ENCODE results near the gene RAB25.

Gene RAB25

DNA sequence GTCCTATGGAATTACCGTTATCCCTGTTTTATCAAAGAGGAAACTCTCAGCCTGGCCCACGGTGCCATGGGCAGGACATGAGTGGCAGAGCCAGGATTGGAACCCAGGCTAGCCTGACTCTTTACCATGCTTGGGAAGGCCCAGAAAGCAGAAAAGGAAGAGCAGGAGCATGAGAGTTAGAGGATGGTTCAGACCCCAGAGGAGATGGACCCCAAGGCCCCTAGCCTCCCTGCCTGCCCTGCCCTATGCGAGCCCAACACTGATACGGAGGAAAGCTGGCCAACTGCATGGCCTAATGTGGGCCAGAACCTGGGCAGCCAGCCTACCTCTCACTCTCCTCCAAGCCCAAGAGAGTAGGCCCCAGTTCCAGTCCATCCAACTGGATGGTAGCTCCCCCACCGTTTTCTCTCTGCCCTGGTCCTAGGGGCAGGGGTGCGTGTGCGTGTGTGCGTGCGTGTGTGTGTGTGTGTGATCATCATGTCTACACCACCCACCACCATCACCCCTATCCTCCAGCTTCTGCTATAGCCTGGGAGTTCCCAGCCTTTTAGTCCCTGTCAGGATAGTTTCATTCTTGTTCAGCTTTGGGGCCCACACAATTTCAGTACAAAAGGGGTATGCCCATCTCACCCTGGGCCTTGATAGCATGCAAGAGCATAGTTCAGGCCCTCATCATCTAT lies 36.7 kb downstream of the RAB25 start:
- DNase-seq (ENCODE audit: extremely low spot score, insufficient read length, low read depth) (no peak), FAIRE-seq (peak; percentile 71)

GRCh38 chr1:156098784-156099183 lies 37.8 kb downstream of the RAB25 start:
- no peak for FAIRE-seq
- DNase-seq (ENCODE audit: extremely low spot score, insufficient read length, low read depth): no peak

DNA sequence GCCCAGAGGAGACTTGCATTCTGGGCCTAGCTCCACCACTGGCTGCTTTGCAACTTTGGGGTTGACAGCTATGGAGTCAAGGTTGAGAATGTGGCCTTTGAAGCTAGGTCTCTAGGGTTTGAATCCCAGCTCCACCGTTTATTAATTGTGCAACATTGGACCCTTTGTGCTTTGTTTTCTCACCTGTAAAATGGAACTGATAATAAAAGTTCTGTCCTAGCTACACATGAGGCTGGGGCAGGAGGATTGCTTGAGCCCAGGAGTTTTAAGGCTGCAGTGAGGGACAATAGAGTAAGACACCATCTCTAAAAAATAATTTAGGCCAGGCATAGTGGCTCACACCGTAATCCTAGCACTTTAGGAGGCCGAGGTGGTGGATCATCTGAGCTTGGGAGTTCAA lies 38.3 kb downstream of the RAB25 start:
- no peak for DNase-seq (ENCODE audit: extremely low spot score, insufficient read length, low read depth)
- FAIRE-seq: no peak

- peak; percentile 31 for FAIRE-seq
- no peak for DNase-seq (ENCODE audit: extremely low spot score, insufficient read length, low read depth)
Measured at GRCh38 chr1:156100205-156100995, 39.4 kb downstream of the RAB25 start.

DNA sequence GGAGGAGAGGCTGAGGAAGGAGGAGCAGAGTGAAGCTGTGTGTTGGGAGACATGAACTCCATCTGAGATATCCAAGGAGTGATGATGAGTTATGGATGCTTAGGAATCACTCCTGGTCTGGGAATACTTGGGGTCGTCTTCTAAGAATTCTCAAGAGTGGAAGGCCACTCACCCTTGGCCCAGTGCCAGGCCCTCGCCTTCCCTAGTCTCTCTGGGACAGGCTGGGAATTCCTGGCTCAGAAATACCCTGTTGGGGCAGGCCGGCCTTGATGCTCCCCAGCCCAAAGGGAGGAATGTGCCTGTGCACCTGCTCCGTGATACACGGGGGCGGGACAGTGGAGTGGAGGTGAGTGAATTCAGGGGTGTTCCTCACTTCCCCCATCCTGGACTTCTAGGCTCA lies 40.9 kb downstream of the RAB25 start:
- no peak for DNase-seq (ENCODE audit: extremely low spot score, insufficient read length, low read depth)
- no peak for FAIRE-seq

DNA sequence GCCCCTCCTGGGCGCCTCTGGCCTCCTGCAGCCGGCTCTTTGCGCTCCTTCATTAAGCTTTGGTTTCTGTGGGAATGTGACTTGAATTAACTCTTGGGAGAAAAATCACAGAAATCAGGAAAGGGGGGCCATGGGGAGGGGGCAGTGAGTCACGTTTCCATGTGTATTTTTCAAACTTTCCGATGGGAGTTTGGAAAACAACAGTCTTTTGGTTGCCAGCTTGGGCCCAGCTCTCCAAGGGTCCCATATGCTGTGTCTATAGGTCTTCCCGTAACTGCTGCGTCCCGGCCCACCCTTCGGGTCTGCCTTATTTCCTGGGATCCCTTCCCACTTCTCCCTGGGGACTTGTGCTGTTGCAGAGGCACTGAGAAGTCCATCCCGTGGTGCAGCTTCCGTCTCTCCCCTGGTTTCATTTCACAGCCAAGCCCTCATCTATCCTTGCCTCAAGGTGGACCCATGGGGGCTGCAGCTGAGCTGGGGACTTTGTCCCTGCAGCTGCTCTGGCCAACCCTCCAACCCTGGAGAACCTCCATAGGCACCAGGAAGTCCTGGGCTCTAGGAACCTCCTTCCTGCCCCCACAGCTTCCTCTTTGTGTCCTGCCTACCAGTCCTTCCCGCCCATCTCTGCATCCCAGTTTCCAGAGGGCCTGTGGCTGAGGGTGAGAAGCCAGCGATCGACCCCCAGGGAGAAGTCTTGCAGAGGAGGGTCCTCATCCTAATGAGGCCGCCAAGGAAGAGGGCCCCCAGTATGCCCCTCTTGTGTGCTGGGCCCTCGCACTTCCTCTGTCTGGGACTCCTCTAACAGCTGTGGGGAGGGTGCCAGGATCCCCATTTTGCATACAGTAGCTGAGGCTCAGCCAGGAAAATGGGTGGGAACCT lies 41.9 kb downstream of the RAB25 start:
- FAIRE-seq (no peak), DNase-seq (ENCODE audit: extremely low spot score, insufficient read length, low read depth) (no peak)

DNA sequence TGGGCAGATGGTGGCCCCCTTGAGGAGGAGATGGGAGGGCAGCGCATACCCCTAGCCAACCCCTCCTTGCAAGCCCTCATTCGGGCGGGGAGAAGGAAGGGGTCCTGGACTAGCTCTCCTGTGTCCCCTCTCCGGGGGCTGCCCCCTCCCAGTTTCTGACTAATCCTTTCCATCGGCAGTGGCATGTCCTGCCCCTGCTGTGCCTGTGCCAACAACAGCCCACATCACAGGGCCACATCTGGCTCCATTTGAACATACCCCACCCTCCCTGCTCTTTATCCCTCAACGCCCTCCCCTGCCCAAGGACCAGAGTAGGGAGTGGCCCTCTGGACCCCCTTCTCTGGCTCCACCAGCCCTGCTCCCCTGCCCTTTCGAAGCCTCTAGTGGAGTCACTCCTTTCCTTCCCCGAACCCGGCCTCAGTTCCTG lies 42.6 kb downstream of the RAB25 start:
- no peak for FAIRE-seq
- no peak for DNase-seq (ENCODE audit: extremely low spot score, insufficient read length, low read depth)

GRCh38 chr1:156104065-156104810 lies 43.3 kb downstream of the RAB25 start:
- FAIRE-seq: peak; percentile 41
- DNase-seq (ENCODE audit: extremely low spot score, insufficient read length, low read depth): no peak

- DNase-seq (ENCODE audit: extremely low spot score, insufficient read length, low read depth) (no peak), FAIRE-seq (no peak)
Measured at GRCh38 chr1:156104861-156105832, 44.2 kb downstream of the RAB25 start.

GRCh38 chr1:156106624-156107488 lies 45.9 kb downstream of the RAB25 start:
- DNase-seq (ENCODE audit: extremely low spot score, insufficient read length, low read depth): no peak
- FAIRE-seq: no peak

DNA sequence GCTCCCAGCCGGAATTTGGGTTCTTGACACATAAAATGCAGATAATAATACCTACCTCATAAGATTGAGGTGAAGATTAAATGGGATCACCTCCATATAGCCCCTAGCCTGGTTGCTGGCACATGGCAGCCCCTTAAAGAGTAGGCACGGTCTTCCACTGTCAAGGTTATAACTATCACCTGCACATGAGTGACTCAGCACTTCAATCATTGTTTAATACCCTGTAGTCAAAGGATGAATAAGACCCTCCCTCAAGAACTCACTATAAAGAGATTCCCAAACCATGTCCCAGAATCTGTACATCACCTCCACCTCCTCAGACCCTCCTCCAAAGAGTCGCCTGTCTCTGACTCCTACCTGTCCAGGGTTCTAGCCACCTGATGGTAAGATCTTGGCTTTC lies 47.1 kb downstream of the RAB25 start:
- DNase-seq (ENCODE audit: extremely low spot score, insufficient read length, low read depth): no peak
- FAIRE-seq: no peak

DNA sequence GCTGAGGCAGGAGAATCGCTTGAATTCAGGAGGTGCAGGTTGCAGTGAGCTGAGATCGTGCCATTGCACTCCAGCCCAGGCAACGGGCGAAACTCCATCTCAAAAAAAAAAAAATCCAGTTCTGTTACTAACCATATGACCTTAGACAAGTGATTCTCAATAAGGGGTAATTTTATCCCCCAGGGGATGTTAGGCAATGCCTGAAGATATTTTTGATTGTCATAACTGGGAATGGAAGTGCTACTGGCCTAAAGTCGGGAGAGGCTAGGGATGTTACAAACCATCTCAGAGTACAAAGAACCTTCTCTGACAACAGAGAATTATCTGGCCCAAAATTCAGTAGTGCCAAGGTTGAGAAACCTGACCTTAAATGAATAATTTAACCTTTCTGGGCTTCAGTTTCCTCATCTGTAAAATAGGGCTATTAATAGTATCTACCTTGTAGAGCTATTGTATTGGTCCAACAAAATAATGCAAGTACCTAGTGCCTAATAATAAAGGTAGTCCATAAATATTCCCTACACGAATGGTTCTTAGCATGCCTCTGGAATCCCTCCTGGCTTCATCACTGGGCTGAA lies 47.8 kb downstream of the RAB25 start:
- no peak for FAIRE-seq
- no peak for DNase-seq (ENCODE audit: extremely low spot score, insufficient read length, low read depth)

GRCh38 chr1:156110252-156110651 lies 49.3 kb downstream of the RAB25 start:
- DNase-seq (ENCODE audit: extremely low spot score, insufficient read length, low read depth) (no peak), FAIRE-seq (no peak)

DNA sequence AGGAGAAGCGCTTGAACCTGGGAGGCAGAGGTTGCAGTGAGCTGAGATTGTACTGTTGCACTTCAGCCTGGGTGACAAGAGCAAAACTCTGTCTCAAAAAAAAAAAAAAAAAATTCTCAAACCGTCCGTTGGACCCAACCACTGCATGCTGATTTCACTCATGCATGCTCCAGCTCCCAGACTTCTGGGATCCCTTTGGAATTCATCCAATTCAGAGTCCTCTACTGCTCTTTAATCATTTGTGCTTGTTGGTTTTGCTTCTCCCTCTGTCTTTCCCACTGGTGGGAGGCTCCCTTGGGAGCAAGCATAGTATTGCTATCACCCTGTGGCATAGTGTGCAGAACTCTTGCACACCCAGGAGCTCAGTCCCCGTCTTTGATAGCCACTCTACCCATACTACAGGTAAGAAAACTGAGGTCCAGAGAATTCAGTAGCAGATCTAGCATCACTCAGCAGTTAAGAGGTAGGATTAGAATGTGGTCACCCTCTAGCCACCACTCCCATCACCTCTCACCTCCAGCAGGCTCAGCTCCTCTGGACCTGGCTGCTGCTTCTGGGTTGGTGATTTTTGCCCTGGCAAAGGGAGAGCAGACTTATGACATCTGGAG lies 50.5 kb downstream of the RAB25 start:
- DNase-seq (ENCODE audit: extremely low spot score, insufficient read length, low read depth) (no peak), FAIRE-seq (no peak)

- FAIRE-seq: no peak
- no peak for DNase-seq (ENCODE audit: extremely low spot score, insufficient read length, low read depth)
Measured at GRCh38 chr1:156112276-156113137, 51.5 kb downstream of the RAB25 start.

- DNase-seq (ENCODE audit: extremely low spot score, insufficient read length, low read depth) (no peak), FAIRE-seq (no peak)
Measured at GRCh38 chr1:156113282-156113950, 52.5 kb downstream of the RAB25 start.

All from GM18507 (cell line).